Measurements from ENCODE around the gene FEZ2.

DNA sequence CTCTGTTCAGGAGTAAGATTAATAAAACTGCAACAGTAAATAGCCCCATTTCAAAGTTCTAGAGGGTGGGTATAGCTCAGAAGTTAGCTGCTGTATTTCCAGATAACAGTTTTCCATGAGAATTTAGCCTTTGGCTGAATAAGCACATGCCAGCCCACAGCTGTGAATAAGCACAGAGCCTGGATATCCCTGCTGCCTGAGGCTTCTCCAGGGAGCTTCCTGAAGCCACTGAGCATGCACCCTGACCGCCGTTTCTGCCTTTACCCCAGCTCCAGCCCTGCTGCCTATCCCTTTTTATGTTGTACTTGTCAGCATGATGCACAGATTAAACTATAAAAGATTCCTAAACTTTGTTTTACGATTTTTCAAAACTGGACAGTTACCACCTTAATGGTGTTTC is 85.3 kb downstream of the FEZ2 start:
- TF ChIP-seq CTCF (IDR thresholded peaks at IDR 0.05) (no peak), POLR2AphosphoS5 (IDR thresholded peaks at IDR 0.05; ENCODE audit: low read depth, low read length) (no peak), TCF7L2 (IDR thresholded peaks at IDR 0.05; ENCODE audit: low read depth, low read length) (no peak)
- TF ChIP-seq, protein P1, sequence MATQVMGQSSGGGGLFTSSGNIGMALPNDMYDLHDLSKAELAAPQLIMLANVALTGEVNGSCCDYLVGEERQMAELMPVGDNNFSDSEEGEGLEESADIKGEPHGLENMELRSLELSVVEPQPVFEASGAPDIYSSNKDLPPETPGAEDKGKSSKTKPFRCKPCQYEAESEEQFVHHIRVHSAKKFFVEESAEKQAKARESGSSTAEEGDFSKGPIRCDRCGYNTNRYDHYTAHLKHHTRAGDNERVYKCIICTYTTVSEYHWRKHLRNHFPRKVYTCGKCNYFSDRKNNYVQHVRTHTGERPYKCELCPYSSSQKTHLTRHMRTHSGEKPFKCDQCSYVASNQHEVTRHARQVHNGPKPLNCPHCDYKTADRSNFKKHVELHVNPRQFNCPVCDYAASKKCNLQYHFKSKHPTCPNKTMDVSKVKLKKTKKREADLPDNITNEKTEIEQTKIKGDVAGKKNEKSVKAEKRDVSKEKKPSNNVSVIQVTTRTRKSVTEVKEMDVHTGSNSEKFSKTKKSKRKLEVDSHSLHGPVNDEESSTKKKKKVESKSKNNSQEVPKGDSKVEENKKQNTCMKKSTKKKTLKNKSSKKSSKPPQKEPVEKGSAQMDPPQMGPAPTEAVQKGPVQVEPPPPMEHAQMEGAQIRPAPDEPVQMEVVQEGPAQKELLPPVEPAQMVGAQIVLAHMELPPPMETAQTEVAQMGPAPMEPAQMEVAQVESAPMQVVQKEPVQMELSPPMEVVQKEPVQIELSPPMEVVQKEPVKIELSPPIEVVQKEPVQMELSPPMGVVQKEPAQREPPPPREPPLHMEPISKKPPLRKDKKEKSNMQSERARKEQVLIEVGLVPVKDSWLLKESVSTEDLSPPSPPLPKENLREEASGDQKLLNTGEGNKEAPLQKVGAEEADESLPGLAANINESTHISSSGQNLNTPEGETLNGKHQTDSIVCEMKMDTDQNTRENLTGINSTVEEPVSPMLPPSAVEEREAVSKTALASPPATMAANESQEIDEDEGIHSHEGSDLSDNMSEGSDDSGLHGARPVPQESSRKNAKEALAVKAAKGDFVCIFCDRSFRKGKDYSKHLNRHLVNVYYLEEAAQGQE (IDR thresholded peaks at IDR 0.05; ENCODE audit: insufficient read depth in 1 of 2, low read depth in 2 of 2, low read length in 1 of 2), result no peak

All from Panc1 (cell line).